Stimulated activated CD4-positive, alpha-beta T cell treated with anti-CD3 and anti-CD28 coated beads, Interleukin-4, amount 100 ng/mL, for 48 hours (primary cell): ENCODE measurements around the gene GABRQ.
"Not testable (repeated sequence)": the region's sequence is repeated elsewhere in the genome, so short reads cannot be mapped to it uniquely, and the experiment has no call there.

ENCODE experiments used
- DNase-seq, 2 donors: peaks; one replicate each; pipeline ENCODE4 v3.0.0-alpha.2; 2020; ENCODE audit warnings: low read depth in 2 of 2

Gene GABRQ

DNA sequence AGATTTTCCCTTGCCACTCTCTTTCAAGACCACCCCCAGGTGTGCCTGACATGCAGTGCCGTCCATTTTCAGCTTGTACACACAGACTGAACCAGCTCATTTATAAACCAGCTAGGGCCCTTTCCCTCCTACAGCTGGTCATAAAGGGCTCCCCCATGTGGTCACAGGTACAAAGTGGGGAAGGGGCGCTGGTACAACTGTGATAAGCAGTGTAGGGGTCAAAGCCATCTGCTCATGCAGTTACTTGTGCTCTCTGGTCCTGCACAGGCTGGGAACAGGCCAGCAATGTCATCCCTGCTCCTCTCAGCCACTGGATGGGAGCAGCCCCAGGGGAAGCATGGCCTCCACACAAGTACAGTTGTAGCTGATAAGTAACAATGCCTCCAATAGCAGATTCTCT lies 20.6 kb downstream of the GABRQ start:
- DNase-seq = no peak

DNA sequence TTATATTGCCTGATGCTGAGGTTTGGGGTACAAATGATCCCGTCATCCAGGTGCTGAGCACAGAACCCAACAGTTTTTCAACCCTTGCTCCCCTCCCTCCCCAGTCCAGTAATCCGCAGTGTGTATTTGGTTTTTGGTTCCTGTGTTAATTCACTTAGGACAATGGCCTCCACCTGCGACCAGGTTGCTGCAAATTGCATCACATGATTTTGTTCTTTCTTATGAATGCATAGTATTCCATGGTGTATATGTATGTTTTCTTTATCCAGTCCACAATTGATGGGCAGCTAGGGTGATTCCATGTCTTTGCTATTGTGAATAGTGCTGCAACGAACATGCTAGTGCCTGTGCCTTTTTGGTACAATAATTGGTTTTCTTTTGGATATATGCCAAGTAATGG lies 25.4 kb downstream of the GABRQ start:
- no peak for DNase-seq

DNA sequence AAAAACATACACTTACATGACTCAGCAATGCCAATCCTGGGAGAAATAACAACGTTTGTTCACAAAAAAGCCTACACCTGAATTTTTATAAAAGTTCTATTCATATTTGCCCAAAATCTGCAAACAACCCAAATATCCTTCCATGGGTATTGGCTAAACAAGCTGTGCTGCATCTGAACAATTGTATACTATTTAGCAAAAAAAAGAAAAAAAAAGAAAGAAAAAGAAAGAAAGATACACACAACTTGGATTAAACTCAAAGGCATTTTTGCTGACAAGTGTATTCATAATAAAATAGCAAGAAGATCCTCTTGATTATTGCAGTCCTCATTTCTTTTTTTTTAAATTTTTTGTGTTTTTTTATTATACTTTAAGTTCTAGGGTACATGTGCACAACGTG lies 36.4 kb downstream of the GABRQ start:
- no peak for DNase-seq

DNA sequence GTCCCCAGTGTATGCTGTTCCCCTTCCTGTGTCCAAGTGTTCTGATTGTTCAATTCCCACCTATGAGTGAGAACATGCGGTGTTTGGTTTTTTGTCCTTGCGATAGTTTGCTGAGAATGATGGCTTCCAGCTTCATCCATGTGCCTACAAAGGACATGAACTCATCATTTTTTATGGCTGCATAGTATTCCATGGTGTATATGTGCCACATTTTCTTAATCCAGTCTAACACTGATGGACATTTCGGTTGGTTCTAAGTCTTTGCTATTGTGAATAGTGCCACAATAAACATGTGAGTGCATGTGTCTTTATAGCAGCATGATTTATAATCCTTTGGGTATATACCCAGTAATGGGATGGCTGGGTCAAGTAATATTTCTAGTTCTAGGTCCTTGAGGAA lies 37.0 kb downstream of the GABRQ start:
- DNase-seq = not testable (repeated sequence)

DNA sequence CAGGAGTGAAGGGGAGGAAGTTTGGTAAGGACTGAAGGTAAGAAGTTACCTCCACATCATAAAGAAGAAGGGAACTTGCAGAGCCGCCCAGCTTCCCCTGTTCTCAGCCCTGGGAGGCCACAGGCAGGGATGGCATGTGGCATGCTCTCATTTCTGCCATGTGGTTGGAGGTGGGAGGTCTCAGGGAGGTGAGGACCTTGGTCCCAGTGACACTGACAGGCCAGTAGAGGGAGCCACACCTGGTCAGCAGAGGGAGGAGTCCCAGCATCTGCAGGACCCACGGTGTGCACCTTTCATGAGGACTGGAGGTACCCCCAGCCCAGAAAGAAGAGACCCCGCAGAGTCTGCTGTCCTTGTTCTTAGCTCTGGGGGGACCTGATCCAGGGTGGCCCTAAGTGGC lies 43.3 kb downstream of the GABRQ start:
- not testable (repeated sequence) for DNase-seq

DNA sequence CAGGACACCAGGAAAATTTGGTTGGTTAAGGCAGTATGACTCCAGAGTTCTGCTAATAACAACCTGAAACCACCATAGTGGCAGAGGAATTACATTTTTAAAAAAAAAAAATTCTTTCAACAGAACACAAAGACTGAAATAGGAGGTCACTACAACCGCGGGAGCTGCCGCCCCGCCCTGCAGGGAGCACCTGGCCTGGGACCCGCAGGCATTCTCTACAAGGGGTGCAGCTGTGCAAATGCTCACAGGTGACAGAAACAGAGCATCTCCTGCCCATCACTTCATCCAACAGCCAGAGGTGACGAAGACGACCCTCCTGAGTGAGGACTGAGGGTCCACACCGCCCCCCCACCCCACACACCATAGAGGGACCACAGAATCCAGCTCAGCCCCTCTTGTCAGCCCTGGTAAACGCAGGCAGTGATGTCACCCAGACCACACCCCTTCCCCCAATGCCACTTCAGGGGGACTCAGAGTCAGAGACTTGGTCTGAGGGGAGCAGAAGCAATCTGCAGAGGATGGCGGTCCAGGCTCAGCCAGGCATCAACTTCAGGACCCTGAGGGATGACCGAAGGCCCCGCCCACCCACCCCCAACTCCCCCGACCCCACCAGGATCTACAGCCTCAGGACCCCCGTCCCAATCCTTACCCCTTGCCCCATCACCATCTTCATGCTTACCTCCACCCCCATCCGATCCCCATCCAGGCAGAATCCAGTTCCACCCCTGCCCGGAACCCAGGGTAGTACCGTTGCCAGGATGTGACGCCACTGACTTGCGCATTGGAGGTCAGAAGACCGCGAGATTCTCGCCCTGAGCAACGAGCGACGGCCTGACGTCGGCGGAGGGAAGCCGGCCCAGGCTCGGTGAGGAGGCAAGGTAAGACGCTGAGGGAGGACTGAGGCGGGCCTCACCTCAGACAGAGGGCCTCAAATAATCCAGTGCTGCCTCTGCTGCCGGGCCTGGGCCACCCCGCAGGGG lies 60.5 kb downstream of the GABRQ start, which contains the start of gene MAGEA3:
TSS of gene MAGEA3 (plus strand) at position 843 of the 980 bp plus-strand sequence. CDS start 2,039 bp downstream, outside the sequence.
- DNase-seq = not testable (repeated sequence)

DNA sequence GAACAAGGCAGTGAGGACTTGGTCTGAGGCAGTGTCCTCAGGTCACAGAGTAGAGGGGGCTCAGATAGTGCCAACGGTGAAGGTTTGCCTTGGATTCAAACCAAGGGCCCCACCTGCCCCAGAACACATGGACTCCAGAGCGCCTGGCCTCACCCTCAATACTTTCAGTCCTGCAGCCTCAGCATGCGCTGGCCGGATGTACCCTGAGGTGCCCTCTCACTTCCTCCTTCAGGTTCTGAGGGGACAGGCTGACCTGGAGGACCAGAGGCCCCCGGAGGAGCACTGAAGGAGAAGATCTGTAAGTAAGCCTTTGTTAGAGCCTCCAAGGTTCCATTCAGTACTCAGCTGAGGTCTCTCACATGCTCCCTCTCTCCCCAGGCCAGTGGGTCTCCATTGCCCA lies 62.7 kb downstream of the GABRQ start:
- not testable (repeated sequence) for DNase-seq

DNA sequence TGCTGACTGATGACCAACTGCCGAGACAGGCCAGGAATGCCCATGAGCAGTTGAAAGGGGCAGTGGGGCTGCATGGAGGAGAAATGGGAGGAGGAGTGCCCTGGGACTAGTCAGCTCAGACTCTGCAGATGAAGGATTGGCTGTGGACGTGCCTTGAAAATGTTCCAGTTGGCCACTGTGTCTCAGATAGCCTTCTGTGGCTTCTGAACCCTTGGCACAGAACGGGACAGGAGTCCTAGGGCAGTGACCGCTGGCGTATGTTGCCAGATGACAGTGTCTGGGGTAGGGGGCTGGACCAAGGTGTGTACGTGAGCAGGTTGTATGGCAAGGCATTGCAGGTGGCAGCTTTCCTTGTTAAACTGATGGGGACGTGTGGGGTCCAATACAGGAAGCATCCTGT lies 68.8 kb downstream of the GABRQ start:
- not testable (repeated sequence) for DNase-seq
